OCI-LY1 (cell line): Measurements from ENCODE around the gene HAGH.

ENCODE experiments used
- H2AFZ ChIP-seq: fragments of 200-600 bp; sonication (generic), shearing (Covaris generic); 2 replicates; pipeline ENCODE4 v1.6.0; 2014; ENCODE audit warnings: antibody characterized with exemption, mild to moderate bottlenecking, low read length
- H3F3A ChIP-seq: fragments of 200-600 bp; sonication (generic), shearing (Covaris generic); 2 replicates; pipeline ENCODE4 v1.6.0; 2014; ENCODE audit warnings: mild to moderate bottlenecking, antibody characterized with exemption, low read length, moderate library complexity; ENCODE audit not compliant: insufficient read depth
- H3K27ac ChIP-seq: fragments of 200-600 bp; sonication (generic); 2 replicates; pipeline ENCODE4 v1.5.1; 2014; ENCODE audit warnings: low read length, mixed run types, mild to moderate bottlenecking, low read depth; ENCODE audit not compliant: poor library complexity, severe bottlenecking
- H3K27me3 ChIP-seq: fragments of 200-600 bp; sonication (generic); 2 replicates; pipeline ENCODE4 v1.6.0; 2014; ENCODE audit warnings: antibody characterized with exemption, mild to moderate bottlenecking, low read length, moderate library complexity; ENCODE audit not compliant: insufficient read depth
- H3K36me3 ChIP-seq: fragments of 200-600 bp; sonication (generic); 2 replicates; pipeline ENCODE4 v1.6.1; 2014; ENCODE audit warnings: mild to moderate bottlenecking, antibody characterized with exemption, low read length, moderate library complexity, mixed read lengths; ENCODE audit not compliant: insufficient read depth
- H3K4me1 ChIP-seq: fragments of 200-600 bp; sonication (generic); 2 replicates; pipeline ENCODE4 v1.5.1; 2014; ENCODE audit warnings: mild to moderate bottlenecking, low read length, moderate library complexity; ENCODE audit not compliant: insufficient read depth, severe bottlenecking
- H3K4me2 ChIP-seq: fragments of 200-600 bp; sonication (generic), shearing (Covaris generic); 2 replicates; pipeline ENCODE4 v1.6.1; 2014; ENCODE audit warnings: low read length
- H3K4me3 ChIP-seq: fragments of 200-600 bp; sonication (generic); 2 replicates; pipeline ENCODE4 v1.5.1; 2014; ENCODE audit warnings: low read length, low read depth, mild to moderate bottlenecking, mixed read lengths; ENCODE audit not compliant: poor library complexity, severe bottlenecking
- H3K79me2 ChIP-seq: fragments of 200-600 bp; shearing (Covaris generic); 2 replicates; pipeline ENCODE4 v1.6.1; 2016; ENCODE audit warnings: mixed run types, low read length, mixed read lengths; ENCODE audit not compliant: insufficient read depth
- H3K9ac ChIP-seq: fragments of 200-600 bp; sonication (generic), shearing (Covaris generic); 2 replicates; pipeline ENCODE4 v1.6.1; 2014; ENCODE audit warnings: mild to moderate bottlenecking, low read length, mixed read lengths
- H3K9me2 ChIP-seq: fragments of 200-600 bp; sonication (generic), shearing (Covaris generic); 2 replicates; pipeline ENCODE4 v1.6.1; 2014; ENCODE audit warnings: low read depth, mild to moderate bottlenecking, low read length, mixed read lengths
- H3K9me3 ChIP-seq: fragments of 200-600 bp; shearing (Covaris generic); 2 replicates; pipeline ENCODE4 v1.6.1; 2014; ENCODE audit warnings: low read length, mixed read lengths
- H4K20me1 ChIP-seq: fragments of 200-600 bp; sonication (generic), shearing (Covaris generic); 2 replicates; pipeline ENCODE4 v1.6.0; 2016; ENCODE audit warnings: mild to moderate bottlenecking, low read length; ENCODE audit not compliant: insufficient read depth
- EZH2 ChIP-seq: fragments of 200-600 bp; sonication (generic), shearing (Covaris generic); IDR thresholded peaks from 2 replicates; pipeline ENCODE4 v1.8.0; 2017; ENCODE audit warnings: borderline replicate concordance, mixed run types, mild to moderate bottlenecking, antibody characterized with exemption, low read length, moderate library complexity, mixed read lengths
- TF ChIP-seq, protein P1 (sequence below): fragments of 200-600 bp; sonication (generic), shearing (Covaris generic); IDR thresholded peaks from 2 replicates; pipeline ENCODE4 v1.5.1; 2017; ENCODE audit warnings: mild to moderate bottlenecking, antibody characterized with exemption, low read length, moderate library complexity, mixed read lengths

HAGH gene

GRCh38 chr16:1851793-1852192 lies 25.2 kb upstream of the HAGH start:
- H3K4me1 ChIP-seq: no peaks in the 10 kb centered on the region
- H2AFZ ChIP-seq: no peak overlapping the region
- H3K27me3 ChIP-seq: 0 out of 2 replicates have a peak, but pooled peaks cover 4% of the 10 kb centered on the region
- TF ChIP-seq EZH2: no peak
- TF ChIP-seq, protein P1, sequence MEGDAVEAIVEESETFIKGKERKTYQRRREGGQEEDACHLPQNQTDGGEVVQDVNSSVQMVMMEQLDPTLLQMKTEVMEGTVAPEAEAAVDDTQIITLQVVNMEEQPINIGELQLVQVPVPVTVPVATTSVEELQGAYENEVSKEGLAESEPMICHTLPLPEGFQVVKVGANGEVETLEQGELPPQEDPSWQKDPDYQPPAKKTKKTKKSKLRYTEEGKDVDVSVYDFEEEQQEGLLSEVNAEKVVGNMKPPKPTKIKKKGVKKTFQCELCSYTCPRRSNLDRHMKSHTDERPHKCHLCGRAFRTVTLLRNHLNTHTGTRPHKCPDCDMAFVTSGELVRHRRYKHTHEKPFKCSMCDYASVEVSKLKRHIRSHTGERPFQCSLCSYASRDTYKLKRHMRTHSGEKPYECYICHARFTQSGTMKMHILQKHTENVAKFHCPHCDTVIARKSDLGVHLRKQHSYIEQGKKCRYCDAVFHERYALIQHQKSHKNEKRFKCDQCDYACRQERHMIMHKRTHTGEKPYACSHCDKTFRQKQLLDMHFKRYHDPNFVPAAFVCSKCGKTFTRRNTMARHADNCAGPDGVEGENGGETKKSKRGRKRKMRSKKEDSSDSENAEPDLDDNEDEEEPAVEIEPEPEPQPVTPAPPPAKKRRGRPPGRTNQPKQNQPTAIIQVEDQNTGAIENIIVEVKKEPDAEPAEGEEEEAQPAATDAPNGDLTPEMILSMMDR: no peak
- no peaks in the 10 kb centered on the region for H3K36me3 ChIP-seq
- no peak overlapping the region for H3K9ac ChIP-seq
- no peak overlapping the region for H3K27ac ChIP-seq
- H3K79me2 ChIP-seq: no peaks in the 10 kb centered on the region
- no peaks in the 10 kb centered on the region for H3K9me3 ChIP-seq
- no peaks in the 10 kb centered on the region for H3F3A ChIP-seq
- no peak overlapping the region for H3K4me2 ChIP-seq
- no peaks in the 10 kb centered on the region for H3K9me2 ChIP-seq
- H3K4me3 ChIP-seq: no peak overlapping the region
- H4K20me1 ChIP-seq: no peaks in the 10 kb centered on the region

DNA sequence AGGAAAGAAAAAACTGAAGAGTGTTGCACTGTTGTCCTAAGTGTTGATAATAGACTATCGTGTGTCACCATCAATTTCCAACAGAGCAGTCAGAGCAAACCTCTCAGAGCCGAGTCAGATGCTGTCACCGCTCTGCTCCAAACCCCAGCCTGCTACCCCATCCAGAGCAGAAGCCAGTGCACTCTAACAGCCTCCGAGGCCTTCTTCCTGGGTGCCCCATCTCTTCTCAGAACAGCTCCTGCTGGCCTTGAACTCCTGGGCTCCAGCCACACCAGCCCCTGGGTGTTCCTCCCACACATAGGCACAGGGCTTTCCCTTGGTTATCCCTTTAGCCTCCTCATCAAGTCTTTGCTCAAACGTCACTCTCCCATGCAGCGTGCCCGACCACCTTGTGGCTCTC lies 24.4 kb upstream of the HAGH start:
- Histone ChIP-seq H3K9me2 (no peaks in the 10 kb centered on the region), H4K20me1 (no peaks in the 10 kb centered on the region), H3K4me1 (no peaks in the 10 kb centered on the region), H3K9ac (no peak overlapping the region), H3K4me2 (no peak overlapping the region), H3K27ac (no peak overlapping the region), H2AFZ (no peak overlapping the region), H3K9me3 (no peaks in the 10 kb centered on the region), H3K4me3 (no peak overlapping the region), H3F3A (no peaks in the 10 kb centered on the region), H3K27me3 (0 out of 2 replicates have a peak, but pooled peaks cover 4% of the 10 kb centered on the region), H3K36me3 (no peaks in the 10 kb centered on the region), H3K79me2 (no peaks in the 10 kb centered on the region)
- TF ChIP-seq, protein P1: no peak
- no peak for TF ChIP-seq EZH2

- TF ChIP-seq, protein P1: no peak
- TF ChIP-seq EZH2: no peak
- Histone ChIP-seq H3F3A (no peaks in the 10 kb centered on the region), H3K4me2 (no peak overlapping the region), H3K27ac (no peak overlapping the region), H3K79me2 (no peaks in the 10 kb centered on the region), H4K20me1 (no peaks in the 10 kb centered on the region), H3K4me1 (no peaks in the 10 kb centered on the region), H2AFZ (no peak overlapping the region), H3K36me3 (no peaks in the 10 kb centered on the region), H3K9me3 (no peaks in the 10 kb centered on the region), H3K4me3 (no peak overlapping the region), H3K27me3 (no peaks in the 10 kb centered on the region), H3K9me2 (no peaks in the 10 kb centered on the region), H3K9ac (no peak overlapping the region)
These were observed 19.8 kb upstream of the HAGH start for GRCh38 chr16:1846416-1846815.
